22Rv1 (cell line): ENCODE data around the gene NREP.

Experiments
- H3K27ac ChIP-seq: fragments of 450-650 bp; 2 replicates; pipeline ENCODE4 v1.5.1; 2017
- ZFX ChIP-seq: fragments of 450-650 bp; IDR thresholded peaks from 2 replicates; pipeline ENCODE4 v1.6.1; 2017; ENCODE audit warnings: antibody characterized with exemption, borderline replicate concordance
- TF ChIP-seq, protein P1 (sequence below): fragments of 450-650 bp; IDR thresholded peaks from 2 replicates; pipeline ENCODE4 v1.5.1; 2017; ENCODE audit warnings: mild to moderate bottlenecking

NREP gene

GRCh38 chr5:111735583-111736270 is 21.3 kb downstream of the NREP start:
- TF ChIP-seq, protein P1, sequence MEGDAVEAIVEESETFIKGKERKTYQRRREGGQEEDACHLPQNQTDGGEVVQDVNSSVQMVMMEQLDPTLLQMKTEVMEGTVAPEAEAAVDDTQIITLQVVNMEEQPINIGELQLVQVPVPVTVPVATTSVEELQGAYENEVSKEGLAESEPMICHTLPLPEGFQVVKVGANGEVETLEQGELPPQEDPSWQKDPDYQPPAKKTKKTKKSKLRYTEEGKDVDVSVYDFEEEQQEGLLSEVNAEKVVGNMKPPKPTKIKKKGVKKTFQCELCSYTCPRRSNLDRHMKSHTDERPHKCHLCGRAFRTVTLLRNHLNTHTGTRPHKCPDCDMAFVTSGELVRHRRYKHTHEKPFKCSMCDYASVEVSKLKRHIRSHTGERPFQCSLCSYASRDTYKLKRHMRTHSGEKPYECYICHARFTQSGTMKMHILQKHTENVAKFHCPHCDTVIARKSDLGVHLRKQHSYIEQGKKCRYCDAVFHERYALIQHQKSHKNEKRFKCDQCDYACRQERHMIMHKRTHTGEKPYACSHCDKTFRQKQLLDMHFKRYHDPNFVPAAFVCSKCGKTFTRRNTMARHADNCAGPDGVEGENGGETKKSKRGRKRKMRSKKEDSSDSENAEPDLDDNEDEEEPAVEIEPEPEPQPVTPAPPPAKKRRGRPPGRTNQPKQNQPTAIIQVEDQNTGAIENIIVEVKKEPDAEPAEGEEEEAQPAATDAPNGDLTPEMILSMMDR = no peak
- TF ChIP-seq ZFX = no peak
- no peak overlapping the region for H3K27ac ChIP-seq

- H3K27ac ChIP-seq = no peak overlapping the region
- TF ChIP-seq, protein P1 = no peak
- TF ChIP-seq ZFX = no peak
Measured at GRCh38 chr5:111734597-111734996, 22.4 kb downstream of the NREP start.

DNA sequence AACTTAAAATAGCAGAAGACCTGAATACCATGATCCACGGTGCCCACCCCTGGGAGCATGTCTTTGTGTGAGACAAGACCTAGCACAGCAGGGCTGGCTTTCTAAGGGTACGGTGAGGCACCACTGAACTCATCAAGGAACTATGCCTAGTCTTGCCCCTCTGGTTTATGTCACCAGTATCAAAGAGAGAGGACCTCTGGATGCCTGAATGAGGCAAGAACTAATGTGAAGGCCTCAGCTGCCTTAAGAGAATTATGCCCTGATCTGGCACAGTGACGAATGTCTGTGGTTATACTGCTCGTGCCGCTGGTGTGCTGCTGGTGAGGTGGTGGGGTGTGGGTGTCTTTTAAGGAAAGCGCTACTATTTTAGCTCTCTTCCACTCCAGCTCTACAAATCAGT is 23.0 kb downstream of the NREP start:
- no peak overlapping the region for H3K27ac ChIP-seq
- TF ChIP-seq, protein P1 = no peak
- no peak for TF ChIP-seq ZFX

GRCh38 chr5:111733571-111733970 is 23.4 kb downstream of the NREP start:
- TF ChIP-seq, protein P1 = no peak
- no peak for TF ChIP-seq ZFX
- no peak overlapping the region for H3K27ac ChIP-seq

DNA sequence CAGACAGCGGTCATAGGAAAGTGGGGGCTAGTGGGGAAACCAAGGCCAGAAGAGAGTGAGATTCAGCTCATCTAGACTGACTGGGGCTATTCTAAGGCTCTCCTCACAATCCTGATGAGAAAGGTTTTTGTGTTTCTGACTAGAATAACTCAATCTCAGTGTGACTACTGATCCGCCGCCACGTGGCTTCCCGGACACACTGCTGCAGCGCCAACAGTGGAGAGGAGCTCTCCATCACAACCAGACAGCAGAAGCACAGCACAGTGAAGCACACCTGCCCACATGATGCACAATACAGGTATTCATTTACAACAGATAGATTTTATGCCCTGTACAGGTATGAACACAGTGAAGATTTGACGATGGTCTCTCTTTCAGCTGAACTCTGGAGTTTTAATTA is 25.4 kb downstream of the NREP start:
- no peak for TF ChIP-seq ZFX
- TF ChIP-seq, protein P1 = no peak
- peak overlapping the region; percentile 5; the same call in 1 of the 2 replicates for H3K27ac ChIP-seq

DNA sequence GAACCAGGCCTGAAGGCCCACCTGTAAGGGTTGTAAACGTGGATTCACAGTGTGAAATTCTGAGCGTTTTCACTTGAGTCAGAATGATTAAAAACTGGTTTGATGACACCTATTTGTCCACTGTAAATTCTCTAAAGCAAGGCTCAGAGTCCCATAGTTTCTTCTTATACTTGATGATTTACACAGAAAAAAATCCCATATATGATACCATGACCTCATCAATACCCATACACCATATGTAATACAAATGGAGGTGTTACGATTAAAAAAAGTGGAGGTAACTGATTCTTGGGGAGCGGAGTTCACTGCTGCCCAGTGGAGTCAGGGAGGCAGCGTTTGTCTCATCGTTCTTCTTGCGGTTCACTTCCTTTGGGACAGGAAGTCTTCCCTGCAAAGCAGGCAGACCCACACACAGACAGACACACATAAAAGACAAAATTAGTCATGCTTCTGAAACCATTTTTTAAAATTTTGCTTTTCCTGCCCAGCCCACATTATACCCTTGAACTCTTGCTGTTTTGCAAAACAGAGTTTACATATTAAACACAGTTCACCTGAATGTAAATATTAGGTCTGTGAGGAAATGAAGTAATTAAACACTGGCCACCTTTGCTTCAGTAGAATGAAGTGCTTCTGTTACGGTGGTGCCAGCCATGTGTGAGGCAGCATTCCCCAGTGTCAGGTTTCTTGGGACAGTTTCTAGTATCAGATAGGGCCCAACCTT is 26.2 kb downstream of the NREP start:
- TF ChIP-seq ZFX = no peak
- TF ChIP-seq, protein P1 = no peak
- peak overlapping the region; percentile 5; the same call in 1 of the 2 replicates for H3K27ac ChIP-seq

- TF ChIP-seq, protein P1 = no peak
- no peak for TF ChIP-seq ZFX
- no peak overlapping the region for H3K27ac ChIP-seq
Measured at GRCh38 chr5:111728941-111729340, 28.1 kb downstream of the NREP start.
